ENCODE data around the gene IL1RAPL2.
"Not testable (repeated sequence)": the region's sequence is repeated elsewhere in the genome, so short reads cannot be mapped to it uniquely, and the experiment has no call there.

Gene IL1RAPL2

DNA sequence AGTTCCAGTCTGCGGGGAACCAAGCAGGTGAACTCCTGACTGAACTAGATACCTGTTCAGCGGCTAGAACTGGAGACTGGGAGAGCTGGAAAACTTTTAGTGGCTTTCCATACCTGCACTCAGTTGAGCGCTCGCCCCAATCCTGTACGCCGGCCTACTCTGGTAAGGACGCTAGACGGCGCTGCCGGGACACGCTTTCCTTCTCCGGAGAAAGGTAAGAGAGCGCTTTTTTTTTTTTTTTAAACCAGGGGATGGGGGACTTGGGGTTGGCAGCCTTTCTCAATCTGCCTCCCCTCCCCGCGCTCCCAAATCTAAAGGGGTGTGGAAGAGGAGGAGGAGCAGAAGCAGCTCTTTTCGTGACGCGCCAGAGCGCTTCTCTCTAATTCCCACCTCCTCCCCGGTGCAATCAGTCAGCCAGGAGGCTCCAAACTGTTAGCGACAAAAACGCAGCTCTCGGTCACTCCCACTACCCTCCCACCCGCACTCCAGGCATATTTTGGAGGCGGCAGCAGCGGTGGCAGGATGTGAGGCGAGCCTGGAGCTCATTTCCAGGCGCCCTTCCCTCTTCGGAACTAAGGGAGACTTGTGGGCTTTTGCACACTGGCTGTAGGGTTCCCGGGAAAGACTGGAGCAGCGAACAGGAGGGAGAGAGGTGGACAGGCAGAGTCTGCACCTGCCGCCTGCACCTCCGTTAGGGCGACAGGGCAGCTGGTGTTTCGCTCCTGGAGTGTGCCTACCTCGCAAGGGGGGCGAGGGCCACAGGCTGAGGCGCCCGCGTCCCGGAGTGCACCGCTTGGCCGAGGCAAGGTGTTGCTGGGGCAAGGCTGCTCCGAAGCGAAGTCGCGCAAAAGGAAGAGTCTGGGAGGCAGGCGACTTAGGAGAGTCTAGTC is at the start of gene IL1RAPL2:
TSS of gene IL1RAPL2 (plus strand) at position 409 of the 890 bp plus-strand sequence.
- no peak within 1 kb of the TSS for H3K9ac ChIP-seq (ENCODE audit: insufficient read length)
- H3K27ac ChIP-seq = no peak within 1 kb of the TSS
- no peak for TF ChIP-seq POLR2AphosphoS5 (IDR thresholded peaks at IDR 0.05; ENCODE audit: borderline replicate concordance, low read depth, low read length)
- no peak for TF ChIP-seq EZH2 (IDR thresholded peaks at IDR 0.05)
- no peak for TF ChIP-seq FOXP2 (optimal IDR thresholded peaks at IDR 0.05; ENCODE audit: control extremely low read depth, extremely low read length, insufficient read depth)
- DNase-seq (ENCODE audit: low read depth, low spot score) = no peak
- no peaks in the 10 kb centered on the region for H3K9me3 ChIP-seq (ENCODE audit: low read depth, low read length)
- H3K4me3 ChIP-seq = peak within 1 kb of the TSS; percentile 22; the same call in 1 of the 2 replicates
- H3K36me3 ChIP-seq (ENCODE audit: insufficient read depth, low read length) = no peaks in the 10 kb centered on the region

DNA sequence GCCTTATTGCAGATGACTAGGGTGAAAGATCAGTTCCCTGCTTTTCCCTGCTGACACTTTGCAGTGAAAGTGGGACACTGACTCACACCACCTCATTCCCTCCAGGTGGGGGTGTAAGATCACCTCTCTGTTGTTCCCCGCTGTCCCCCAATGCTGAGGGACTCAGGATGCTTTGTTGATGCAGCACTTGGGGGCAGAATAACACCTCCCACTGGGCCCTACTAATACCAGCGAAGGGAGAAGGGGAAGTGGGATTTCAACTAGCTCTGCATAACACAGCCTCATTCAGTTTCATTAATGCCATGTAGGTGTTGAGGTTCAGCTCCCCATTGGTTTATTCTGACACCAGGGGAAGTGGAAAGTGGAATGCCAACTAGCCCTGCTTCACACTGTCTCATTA is 43.6 kb upstream of the IL1RAPL2 start:
- Histone ChIP-seq H3K9me3 (ENCODE audit: low read depth, low read length) (no peaks in the 10 kb centered on the region), H3K4me3 (no peak overlapping the region), H3K27ac (no peak overlapping the region), H3K36me3 (ENCODE audit: insufficient read depth, low read length) (no peaks in the 10 kb centered on the region), H3K9ac (ENCODE audit: insufficient read length) (no peak overlapping the region)
- no peak for DNase-seq (ENCODE audit: low read depth, low spot score)
- TF ChIP-seq POLR2AphosphoS5 (IDR thresholded peaks at IDR 0.05; ENCODE audit: borderline replicate concordance, low read depth, low read length) (no peak), EZH2 (IDR thresholded peaks at IDR 0.05) (no peak), FOXP2 (optimal IDR thresholded peaks at IDR 0.05; ENCODE audit: control extremely low read depth, extremely low read length, insufficient read depth) (no peak)

DNA sequence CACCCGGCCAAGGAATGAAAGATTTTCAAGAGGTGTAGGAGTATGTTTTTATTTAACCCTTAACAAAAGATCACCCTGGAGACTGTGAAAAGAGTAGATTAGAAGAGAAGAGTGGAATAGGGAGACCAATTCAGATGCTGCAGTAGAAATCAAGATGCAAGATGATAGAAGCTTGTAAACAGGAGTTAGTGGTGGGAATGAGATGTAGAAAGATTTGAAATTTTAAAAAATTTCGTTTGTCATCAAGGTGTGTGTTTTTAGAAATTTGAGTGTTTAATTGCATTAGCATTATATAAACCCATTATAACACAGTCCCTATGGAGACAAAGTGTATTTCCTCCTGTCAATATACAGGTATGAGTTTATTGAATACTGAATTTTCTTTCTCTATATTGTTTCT is 42.1 kb upstream of the IL1RAPL2 start:
- no peaks in the 10 kb centered on the region for H3K36me3 ChIP-seq (ENCODE audit: insufficient read depth, low read length)
- no peaks in the 10 kb centered on the region for H3K9me3 ChIP-seq (ENCODE audit: low read depth, low read length)
- no peak overlapping the region for H3K27ac ChIP-seq
- no peak for TF ChIP-seq EZH2 (IDR thresholded peaks at IDR 0.05)
- no peak overlapping the region for H3K4me3 ChIP-seq
- no peak for DNase-seq (ENCODE audit: low read depth, low spot score)
- H3K9ac ChIP-seq (ENCODE audit: insufficient read length) = no peak overlapping the region

DNA sequence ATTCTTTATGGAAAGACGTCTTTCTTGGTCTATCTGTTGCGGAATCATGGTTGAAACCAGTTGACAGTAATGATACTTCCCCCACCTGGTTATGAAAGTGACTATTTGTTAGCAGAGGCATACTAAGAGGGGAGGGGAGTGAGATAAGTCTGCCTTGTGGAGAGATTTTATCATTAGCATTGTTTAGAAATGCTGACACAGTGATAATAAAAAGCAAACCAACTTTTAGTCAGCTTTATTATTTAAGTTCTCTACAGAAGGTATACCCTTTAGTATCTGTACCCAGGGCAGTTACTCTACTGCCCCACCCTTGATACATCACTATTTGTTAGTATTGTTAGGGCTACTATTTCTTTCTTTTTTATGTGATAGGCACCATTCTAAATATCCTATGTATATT is 26.9 kb upstream of the IL1RAPL2 start:
- H3K36me3 ChIP-seq (ENCODE audit: insufficient read depth, low read length) = no peaks in the 10 kb centered on the region

GRCh38 chrX:104542447-104542846 is 23.6 kb upstream of the IL1RAPL2 start:
- DNase-seq (ENCODE audit: low read depth, low spot score); H3K9me3 ChIP-seq (ENCODE audit: low read depth, low read length); H3K36me3 ChIP-seq (ENCODE audit: insufficient read depth, low read length); H3K27ac ChIP-seq; H3K9ac ChIP-seq (ENCODE audit: insufficient read length); H3K4me3 ChIP-seq: not testable (repeated sequence)

More for the DNA sequence above, 26.9 kb upstream of the IL1RAPL2 start:
- Histone ChIP-seq H3K9me3 (ENCODE audit: low read depth, low read length) (no peaks in the 10 kb centered on the region), H3K9ac (ENCODE audit: insufficient read length) (no peak overlapping the region), H3K27ac (no peak overlapping the region), H3K4me3 (no peak overlapping the region)
- no peak for TF ChIP-seq POLR2AphosphoS5 (IDR thresholded peaks at IDR 0.05; ENCODE audit: borderline replicate concordance, low read depth, low read length)
- TF ChIP-seq FOXP2 (optimal IDR thresholded peaks at IDR 0.05; ENCODE audit: control extremely low read depth, extremely low read length, insufficient read depth) = no peak
- no peak for TF ChIP-seq EZH2 (IDR thresholded peaks at IDR 0.05)
- DNase-seq (ENCODE audit: low read depth, low spot score) = no peak

GRCh38 chrX:104564335-104564734 is 1.7 kb upstream of the IL1RAPL2 start:
- Histone ChIP-seq H3K36me3 (ENCODE audit: insufficient read depth, low read length) (no peaks in the 10 kb centered on the region), H3K9ac (ENCODE audit: insufficient read length) (no peak overlapping the region), H3K27ac (no peak overlapping the region), H3K9me3 (ENCODE audit: low read depth, low read length) (no peaks in the 10 kb centered on the region), H3K4me3 (no peak overlapping the region)
- no peak for DNase-seq (ENCODE audit: low read depth, low spot score)
- TF ChIP-seq POLR2AphosphoS5 (IDR thresholded peaks at IDR 0.05; ENCODE audit: borderline replicate concordance, low read depth, low read length) (no peak), EZH2 (IDR thresholded peaks at IDR 0.05) (no peak), FOXP2 (optimal IDR thresholded peaks at IDR 0.05; ENCODE audit: control extremely low read depth, extremely low read length, insufficient read depth) (no peak)

GRCh38 chrX:104564921-104565703 is 887 bp upstream of the IL1RAPL2 start:
- Histone ChIP-seq H3K9me3 (ENCODE audit: low read depth, low read length) (no peaks in the 10 kb centered on the region), H3K36me3 (ENCODE audit: insufficient read depth, low read length) (no peaks in the 10 kb centered on the region), H3K9ac (ENCODE audit: insufficient read length) (no peak overlapping the region), H3K4me3 (no peak overlapping the region), H3K27ac (no peak overlapping the region)
- TF ChIP-seq POLR2AphosphoS5 (IDR thresholded peaks at IDR 0.05; ENCODE audit: borderline replicate concordance, low read depth, low read length) (no peak), EZH2 (IDR thresholded peaks at IDR 0.05) (no peak), FOXP2 (optimal IDR thresholded peaks at IDR 0.05; ENCODE audit: control extremely low read depth, extremely low read length, insufficient read depth) (no peak)
- DNase-seq (ENCODE audit: low read depth, low spot score) = no peak

- Histone ChIP-seq H3K27ac (no peak overlapping the region), H3K36me3 (ENCODE audit: insufficient read depth, low read length) (no peaks in the 10 kb centered on the region), H3K9ac (ENCODE audit: insufficient read length) (no peak overlapping the region), H3K4me3 (no peak overlapping the region; the same call in 1 of the 2 replicates), H3K9me3 (ENCODE audit: low read depth, low read length) (no peaks in the 10 kb centered on the region)
- DNase-seq (ENCODE audit: low read depth, low spot score) = no peak
- no peak for TF ChIP-seq FOXP2 (optimal IDR thresholded peaks at IDR 0.05; ENCODE audit: control extremely low read depth, extremely low read length, insufficient read depth)
- no peak for TF ChIP-seq EZH2 (IDR thresholded peaks at IDR 0.05)
- no peak for TF ChIP-seq POLR2AphosphoS5 (IDR thresholded peaks at IDR 0.05; ENCODE audit: borderline replicate concordance, low read depth, low read length)
Observed at GRCh38 chrX:104566681-104567501, 892 bp downstream of the IL1RAPL2 start.
